ENCODE measurements around the gene ODR4. TPM values are rescaled to one million over a fixed set of nuclear protein-coding genes. Genes with fewer than 3 reads are reported as not detected.
A peak's percentile ranks its signal among the peaks of the same experiment; 100 is the strongest.

ODR4 gene
- total RNA-seq = 10 to 100 TPM; 13.1 to 25.8 TPM
- polyA plus RNA-seq = 10 to 100 TPM in 1 of 2 donors, 1 to 10 TPM in 1; 8.7 to 14.7 TPM

DNA sequence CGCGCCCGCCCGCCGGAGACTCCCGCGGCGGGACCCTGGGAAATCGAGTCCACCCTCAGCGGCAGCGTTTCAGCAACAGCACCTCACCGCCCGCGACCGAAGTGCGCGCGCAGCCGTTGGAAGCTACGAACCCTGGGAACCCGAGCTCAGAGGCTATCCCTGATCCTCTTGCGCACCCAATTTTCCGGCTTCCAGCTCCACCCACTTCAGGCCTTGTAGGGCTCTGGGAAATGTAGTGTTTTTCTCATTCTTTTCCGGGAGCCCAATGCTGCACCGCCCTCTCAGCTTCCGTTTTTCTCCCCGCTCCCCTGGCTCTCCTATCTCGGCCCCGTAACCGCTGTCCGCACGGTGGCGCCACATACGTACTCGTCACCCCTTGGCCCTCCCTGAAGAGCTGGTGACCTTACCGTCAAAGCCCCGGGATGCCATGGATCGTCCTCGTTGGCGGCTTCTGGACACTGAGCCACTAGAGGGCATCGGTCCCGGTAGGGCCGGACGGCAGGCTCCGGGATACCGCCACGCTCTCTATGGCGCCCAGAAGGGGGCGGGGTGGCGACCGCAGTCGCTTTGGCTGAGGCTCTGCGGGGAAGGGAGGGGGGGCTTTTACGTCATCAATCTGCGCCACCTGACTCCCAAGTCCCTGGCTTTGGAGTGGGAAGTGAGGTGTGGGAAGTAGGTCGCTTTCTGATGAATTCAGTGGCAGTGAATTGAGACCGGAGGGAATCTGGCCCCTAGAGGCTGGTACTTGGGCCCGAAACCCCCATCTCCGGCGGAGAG lies at the start of gene ODR4, which contains the start of gene TPR:
TSS of gene ODR4 (plus strand) at position 687 of the 777 bp plus-strand sequence. CDS start 3,948 bp downstream, outside the sequence.
TSS of gene TPR (minus strand) at position 102 of the 777 bp plus-strand sequence. CDS start 225 bp downstream, outside the sequence.
- H3K27me3 ChIP-seq (ENCODE audit: control insufficient read depth in 4 of 4, insufficient read depth in 4 of 4, low read length in 3 of 4) = no peaks in the 10 kb centered on the region
- TF ChIP-seq, protein P1, sequence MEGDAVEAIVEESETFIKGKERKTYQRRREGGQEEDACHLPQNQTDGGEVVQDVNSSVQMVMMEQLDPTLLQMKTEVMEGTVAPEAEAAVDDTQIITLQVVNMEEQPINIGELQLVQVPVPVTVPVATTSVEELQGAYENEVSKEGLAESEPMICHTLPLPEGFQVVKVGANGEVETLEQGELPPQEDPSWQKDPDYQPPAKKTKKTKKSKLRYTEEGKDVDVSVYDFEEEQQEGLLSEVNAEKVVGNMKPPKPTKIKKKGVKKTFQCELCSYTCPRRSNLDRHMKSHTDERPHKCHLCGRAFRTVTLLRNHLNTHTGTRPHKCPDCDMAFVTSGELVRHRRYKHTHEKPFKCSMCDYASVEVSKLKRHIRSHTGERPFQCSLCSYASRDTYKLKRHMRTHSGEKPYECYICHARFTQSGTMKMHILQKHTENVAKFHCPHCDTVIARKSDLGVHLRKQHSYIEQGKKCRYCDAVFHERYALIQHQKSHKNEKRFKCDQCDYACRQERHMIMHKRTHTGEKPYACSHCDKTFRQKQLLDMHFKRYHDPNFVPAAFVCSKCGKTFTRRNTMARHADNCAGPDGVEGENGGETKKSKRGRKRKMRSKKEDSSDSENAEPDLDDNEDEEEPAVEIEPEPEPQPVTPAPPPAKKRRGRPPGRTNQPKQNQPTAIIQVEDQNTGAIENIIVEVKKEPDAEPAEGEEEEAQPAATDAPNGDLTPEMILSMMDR (IDR thresholded peaks at IDR 0.05; ENCODE audit: low read depth, low read length, missing input control) = peak; percentile 72
- TF ChIP-seq YY1 (IDR thresholded peaks at IDR 0.05) (peak; percentile 96), HNF4G (IDR thresholded peaks at IDR 0.05) (peak; percentile 31), HNF4A (conservative IDR thresholded peaks at IDR 0.05) (peak; percentile 21 to 44), EGR1 (IDR thresholded peaks at IDR 0.05; ENCODE audit: low read depth in 2 of 2) (peak; percentile 68 to 90), FOXA2 (IDR thresholded peaks at IDR 0.05) (no peak), NR2F2 (IDR thresholded peaks at IDR 0.05) (peak; percentile 88), FOXA1 (IDR thresholded peaks at IDR 0.05) (peak; percentile 47), RXRA (IDR thresholded peaks at IDR 0.05) (peak; percentile 64 to 73), RAD21 (IDR thresholded peaks at IDR 0.05) (peak; percentile 71 to 73), JUND (IDR thresholded peaks at IDR 0.05) (peak; percentile 26 to 68), TAF1 (conservative IDR thresholded peaks at IDR 0.05) (peak; percentile 86), GABPA (IDR thresholded peaks at IDR 0.05 in 1 of 2, conservative IDR thresholded peaks at IDR 0.05 in 1 of 2) (peak; percentile 61 to 87), SP1 (IDR thresholded peaks at IDR 0.05) (peak; percentile 92)
- TF ChIP-seq, protein P2, sequence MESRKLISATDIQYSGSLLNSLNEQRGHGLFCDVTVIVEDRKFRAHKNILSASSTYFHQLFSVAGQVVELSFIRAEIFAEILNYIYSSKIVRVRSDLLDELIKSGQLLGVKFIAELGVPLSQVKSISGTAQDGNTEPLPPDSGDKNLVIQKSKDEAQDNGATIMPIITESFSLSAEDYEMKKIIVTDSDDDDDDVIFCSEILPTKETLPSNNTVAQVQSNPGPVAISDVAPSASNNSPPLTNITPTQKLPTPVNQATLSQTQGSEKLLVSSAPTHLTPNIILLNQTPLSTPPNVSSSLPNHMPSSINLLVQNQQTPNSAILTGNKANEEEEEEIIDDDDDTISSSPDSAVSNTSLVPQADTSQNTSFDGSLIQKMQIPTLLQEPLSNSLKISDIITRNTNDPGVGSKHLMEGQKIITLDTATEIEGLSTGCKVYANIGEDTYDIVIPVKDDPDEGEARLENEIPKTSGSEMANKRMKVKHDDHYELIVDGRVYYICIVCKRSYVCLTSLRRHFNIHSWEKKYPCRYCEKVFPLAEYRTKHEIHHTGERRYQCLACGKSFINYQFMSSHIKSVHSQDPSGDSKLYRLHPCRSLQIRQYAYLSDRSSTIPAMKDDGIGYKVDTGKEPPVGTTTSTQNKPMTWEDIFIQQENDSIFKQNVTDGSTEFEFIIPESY (IDR thresholded peaks at IDR 0.05) = peak; percentile 88
- TF ChIP-seq, protein P3, sequence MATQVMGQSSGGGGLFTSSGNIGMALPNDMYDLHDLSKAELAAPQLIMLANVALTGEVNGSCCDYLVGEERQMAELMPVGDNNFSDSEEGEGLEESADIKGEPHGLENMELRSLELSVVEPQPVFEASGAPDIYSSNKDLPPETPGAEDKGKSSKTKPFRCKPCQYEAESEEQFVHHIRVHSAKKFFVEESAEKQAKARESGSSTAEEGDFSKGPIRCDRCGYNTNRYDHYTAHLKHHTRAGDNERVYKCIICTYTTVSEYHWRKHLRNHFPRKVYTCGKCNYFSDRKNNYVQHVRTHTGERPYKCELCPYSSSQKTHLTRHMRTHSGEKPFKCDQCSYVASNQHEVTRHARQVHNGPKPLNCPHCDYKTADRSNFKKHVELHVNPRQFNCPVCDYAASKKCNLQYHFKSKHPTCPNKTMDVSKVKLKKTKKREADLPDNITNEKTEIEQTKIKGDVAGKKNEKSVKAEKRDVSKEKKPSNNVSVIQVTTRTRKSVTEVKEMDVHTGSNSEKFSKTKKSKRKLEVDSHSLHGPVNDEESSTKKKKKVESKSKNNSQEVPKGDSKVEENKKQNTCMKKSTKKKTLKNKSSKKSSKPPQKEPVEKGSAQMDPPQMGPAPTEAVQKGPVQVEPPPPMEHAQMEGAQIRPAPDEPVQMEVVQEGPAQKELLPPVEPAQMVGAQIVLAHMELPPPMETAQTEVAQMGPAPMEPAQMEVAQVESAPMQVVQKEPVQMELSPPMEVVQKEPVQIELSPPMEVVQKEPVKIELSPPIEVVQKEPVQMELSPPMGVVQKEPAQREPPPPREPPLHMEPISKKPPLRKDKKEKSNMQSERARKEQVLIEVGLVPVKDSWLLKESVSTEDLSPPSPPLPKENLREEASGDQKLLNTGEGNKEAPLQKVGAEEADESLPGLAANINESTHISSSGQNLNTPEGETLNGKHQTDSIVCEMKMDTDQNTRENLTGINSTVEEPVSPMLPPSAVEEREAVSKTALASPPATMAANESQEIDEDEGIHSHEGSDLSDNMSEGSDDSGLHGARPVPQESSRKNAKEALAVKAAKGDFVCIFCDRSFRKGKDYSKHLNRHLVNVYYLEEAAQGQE (IDR thresholded peaks at IDR 0.05) = peak; percentile 65
- TF ChIP-seq, protein P4, sequence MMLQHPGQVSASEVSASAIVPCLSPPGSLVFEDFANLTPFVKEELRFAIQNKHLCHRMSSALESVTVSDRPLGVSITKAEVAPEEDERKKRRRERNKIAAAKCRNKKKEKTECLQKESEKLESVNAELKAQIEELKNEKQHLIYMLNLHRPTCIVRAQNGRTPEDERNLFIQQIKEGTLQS (IDR thresholded peaks at IDR 0.05) = peak; percentile 36
- TF ChIP-seq, protein P5, sequence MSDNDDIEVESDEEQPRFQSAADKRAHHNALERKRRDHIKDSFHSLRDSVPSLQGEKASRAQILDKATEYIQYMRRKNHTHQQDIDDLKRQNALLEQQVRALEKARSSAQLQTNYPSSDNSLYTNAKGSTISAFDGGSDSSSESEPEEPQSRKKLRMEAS (IDR thresholded peaks at IDR 0.05) = peak; percentile 96
- DNase-seq (ENCODE audit: low spot score) = peak; percentile 96
- H3K4me1 ChIP-seq (ENCODE audit: control insufficient read depth in 4 of 4, insufficient read depth in 4 of 4, low read length in 3 of 4) = peaks cover 0 to 26% (median 12%) of the 10 kb centered on the region in 4 donors
- peak within 1 kb of the TSS; percentile 87 to 100 (median 98) for H3K4me3 ChIP-seq (ENCODE audit: low read depth in 1 of 3, low read length in 3 of 3)
- WGBS = under 1% methylated on average over 60 of the region's 60 CpGs
- peaks cover 0 to 18% (median 12%) of the 10 kb centered on the region in 4 donors for H3K36me3 ChIP-seq (ENCODE audit: control insufficient read depth in 4 of 4, insufficient read depth in 3 of 4, low read depth in 1 of 4, low read length in 3 of 4)
- no peaks in the 10 kb centered on the region for H3K9me3 ChIP-seq (ENCODE audit: control insufficient read depth in 4 of 4, low read length in 3 of 4)
- peak within 1 kb of the TSS; percentile 98 to 100 for H3K27ac ChIP-seq (ENCODE audit: low read depth in 1 of 2, low read length in 2 of 2)
- H3K9ac ChIP-seq (ENCODE audit: low read depth in 1 of 2, low read length in 2 of 2) = peak within 1 kb of the TSS; percentile 85 to 95

Measured in liver (tissue), 9 donors.